Measurements from ENCODE around the gene TNIP3. TPM values are rescaled to one million over a fixed set of nuclear protein-coding genes. Genes with fewer than 3 reads are reported as not detected.

Gene TNIP3
- total and polyA plus RNA-seq, 2 of the 4 experiments (the other 2 are of a cell fraction) = 0.10 to 0.18 TPM

GRCh38 chr4:121168446-121169281, 4.5 kb upstream of the TNIP3 start:
- Histone ChIP-seq H4K8ac (ENCODE audit: low read depth in 2 of 2, low read length in 2 of 2) (no peak overlapping the region), H3K9me3 (ENCODE audit: control insufficient read depth, insufficient read depth, low read length) (no peaks in the 10 kb centered on the region), H3K27me3 (ENCODE audit: control insufficient read depth, insufficient read depth, low read length) (no peaks in the 10 kb centered on the region), H4K20me1 (ENCODE audit: insufficient read depth, low read length) (no peaks in the 10 kb centered on the region), H2AFZ (replicated peaks; ENCODE audit: low read length, poor library complexity) (no peak overlapping the region), H4K91ac (ENCODE audit: insufficient read depth, low read depth, low read length) (no peak overlapping the region), H3K27ac (ENCODE audit: insufficient read depth, low read length) (no peak overlapping the region), H2BK5ac (ENCODE audit: low read depth, low read length, poor library complexity, severe bottlenecking) (no peak overlapping the region), H2BK20ac (ENCODE audit: low read depth, low read length) (no peak overlapping the region), H3K4me3 (ENCODE audit: insufficient read depth, low read depth, low read length) (no peak overlapping the region), H3K36me3 (ENCODE audit: control insufficient read depth, insufficient read depth, low read length) (no peaks in the 10 kb centered on the region), H3K56ac (ENCODE audit: extremely low read depth, insufficient read depth, low read length) (no peak overlapping the region), H4K5ac (ENCODE audit: low read depth, low read length) (no peak overlapping the region), H3K23ac (ENCODE audit: low read depth, low read length) (no peak overlapping the region), H2BK15ac (ENCODE audit: low read depth, low read length) (no peak overlapping the region), H3K4ac (ENCODE audit: low read depth, low read length) (no peak overlapping the region), H2AK9ac (replicated peaks; ENCODE audit: low read depth, low read length, poor library complexity) (no peak overlapping the region), H3K9ac (ENCODE audit: low read depth, low read length) (no peak overlapping the region), H3K79me1 (ENCODE audit: low read depth in 1 of 2, low read length in 2 of 2) (no peaks in the 10 kb centered on the region), H2AK5ac (ENCODE audit: low read depth, low read length) (no peak overlapping the region), H3K4me2 (ENCODE audit: low read depth, low read length) (no peak overlapping the region), H3K9me1 (ENCODE audit: insufficient read depth, low read length) (no peaks in the 10 kb centered on the region), H2BK120ac (ENCODE audit: low read depth, low read length) (no peak overlapping the region), H3K18ac (ENCODE audit: low read depth, low read length) (no peak overlapping the region), H3K14ac (replicated peaks; ENCODE audit: low read depth, low read length) (no peak overlapping the region), H3K4me1 (ENCODE audit: control insufficient read depth, insufficient read depth, low read length) (no peaks in the 10 kb centered on the region)
- in situ Hi-C loops (cut with MboI; ENCODE audit: low sequenced_read_pairs) = no loop called here
- DNase-seq (no peak), ATAC-seq (ENCODE audit: low read depth) (no peak)
- BruUV-seq (replicated peaks) = no TSS peak
- no CpG with 5 or more reads among the region's 6 CpGs for WGBS, 2 experiments (ENCODE audit: extremely low coverage in 2 of 2, insufficient read length in 1 of 2)
- dilution Hi-C loops (cut with HindIII; ENCODE audit: low sequenced_read_pairs, unreplicated experiment) = no loop called here
- TF ChIP-seq RAD21 (IDR thresholded peaks at IDR 0.05; ENCODE audit: low read length) (no peak), ELK1 (IDR thresholded peaks at IDR 0.05; ENCODE audit: borderline replicate concordance, low read depth, low read length) (no peak), CEBPB (IDR thresholded peaks at IDR 0.05; ENCODE audit: low read depth, low read length) (no peak), MAFK (IDR thresholded peaks at IDR 0.05; ENCODE audit: low read depth, low read length) (no peak), POLR2A (IDR thresholded peaks at IDR 0.05; ENCODE audit: low read depth, low read length) (no peak), SMC3 (IDR thresholded peaks at IDR 0.05; ENCODE audit: low read depth, low read length) (no peak), BHLHE40 (IDR thresholded peaks at IDR 0.05; ENCODE audit: low read depth, low read length) (no peak), USF2 (IDR thresholded peaks at IDR 0.05; ENCODE audit: low read depth, low read length) (no peak), CTCF (conservative IDR thresholded peaks at IDR 0.05; ENCODE audit: low read depth, low read length) (no peak), FOS (IDR thresholded peaks at IDR 0.05; ENCODE audit: low read depth, low read length) (no peak), NFE2L2 (IDR thresholded peaks at IDR 0.05; ENCODE audit: low read depth, low read length) (no peak)
- CTCF ChIA-PET = no interaction called here
- intact Hi-C loops (cut with micrococcal nuclease) = no loop called here
- POLR2A ChIA-PET (ENCODE audit: unreplicated experiment) = no interaction called here
